HepG2 (cell line): Measurements from ENCODE around the gene LZTS2. TPM values are rescaled to one million over a fixed set of nuclear protein-coding genes. Genes with fewer than 3 reads are reported as not detected.

Experiments
- ATAC-seq: fragments of 200-7000 bp; cut with Tn5 transposase; 3 replicates; pipeline ENCODE4 v1.9.1; 2020; ENCODE audit warnings: mild to moderate bottlenecking, moderate library complexity
- BruUV-seq: library from RNA; stranded (reverse); fragments of 400-500 nt; replicated peaks from 2 replicates; lab custom pipeline; 2021; lab: Mats Ljungman, UMichigan
- CTCF ChIA-PET: fragments of 300-600 bp; formaldehyde crosslinking; extraction: SDS; loops from one replicate; lab custom pipeline; 2021; ENCODE audit warnings: low total read pairs, inconsistent platforms, low intra/inter-chr PET ratio; lab: Yijun Ruan, JAX
- POLR2A ChIA-PET: fragments of 350-600 bp; sonication (Branson Sonifier 250); formaldehyde crosslinking; loops from one replicate; lab custom pipeline; 2020; ENCODE audit warnings: antibody characterized with exemption, inconsistent platforms; lab: Yijun Ruan, JAX
- DNase-seq: peaks from one replicate; pipeline ENCODE4 v3.0.0-alpha.2; 2015; ENCODE audit warnings: low spot score
- FAIRE-seq: peaks from 3 replicates; lab custom pipeline; 2011; peaks lifted over from hg19 to GRCh38; lab: Jason Lieb, UNC
- H2AFZ ChIP-seq: one replicate; pipeline ENCODE4 v1.6.1; 2011; ENCODE audit warnings: low read length, inconsistent platforms
- H3K27ac ChIP-seq: fragments of 300-600 bp; 3 replicates; pipeline ENCODE4 v1.8.0; 2011; ENCODE audit warnings: mixed run types, mild to moderate bottlenecking, mixed read lengths, low read length, inconsistent platforms; ENCODE audit not compliant: insufficient read depth; ENCODE audit errors: extremely low read length
- H3K27me3 ChIP-seq, 2 experiments: fragments of 200-600 bp in 1 of 2; 2 replicates in 1 of 2; 3 replicates in 1 of 2; pipeline versions ENCODE4 v1.6.0 to v1.8.0; 2011; ENCODE audit warnings: low read length in 2 of 2, mild to moderate bottlenecking in 2 of 2, moderate library complexity in 2 of 2, inconsistent platforms in 1 of 2; ENCODE audit not compliant: insufficient read depth in 2 of 2, control insufficient read depth in 1 of 2
- H3K36me3 ChIP-seq, 2 experiments: fragments of 200-600 bp in 1 of 2; replicated peaks in 1 of 2; 2 replicates in 1 of 2; 3 replicates in 1 of 2; pipeline versions ENCODE4 v1.5.1 to v1.8.0; 2011; ENCODE audit warnings: low read length in 2 of 2, inconsistent platforms in 1 of 2; ENCODE audit not compliant: insufficient read depth in 2 of 2, control insufficient read depth in 1 of 2
- H3K4me1 ChIP-seq: 2 replicates; pipeline ENCODE4 v1.5.1; 2012; ENCODE audit warnings: low read length, inconsistent platforms; ENCODE audit not compliant: insufficient read depth
- H3K4me2 ChIP-seq: 2 replicates; pipeline ENCODE4 v1.6.0; 2011; ENCODE audit warnings: low read depth, low read length, inconsistent platforms
- H3K4me3 ChIP-seq, 3 experiments: fragments of 200-600 bp in 1 of 3; sonication (generic), shearing (Covaris generic) in 1 of 3; replicated peaks in 1 of 3; 2 replicates each; pipeline ENCODE4 v1.5.1; 2011 to 2016; ENCODE audit warnings: low read length in 3 of 3, inconsistent platforms in 2 of 3, low read depth in 2 of 3, mild to moderate bottlenecking in 2 of 3, control low read depth in 1 of 3, mixed read lengths in 1 of 3; ENCODE audit not compliant: insufficient read depth in 1 of 3
- H3K79me2 ChIP-seq: one replicate; pipeline ENCODE4 v1.6.1; 2011; ENCODE audit warnings: low read length, inconsistent platforms; ENCODE audit not compliant: insufficient read depth
- H3K9ac ChIP-seq: 2 replicates; pipeline ENCODE4 v1.6.0; 2011; ENCODE audit warnings: mild to moderate bottlenecking, low read depth, low read length, inconsistent platforms; ENCODE audit not compliant: insufficient read depth
- H3K9me3 ChIP-seq: 2 replicates; pipeline ENCODE4 v1.5.1; 2012; ENCODE audit warnings: mild to moderate bottlenecking, low read length
- H4K20me1 ChIP-seq: 2 replicates; pipeline ENCODE4 v1.6.0; 2011; ENCODE audit warnings: inconsistent platforms, mild to moderate bottlenecking, low read length, moderate library complexity; ENCODE audit not compliant: insufficient read depth
- HNF4A ChIP-seq: sonication (generic); formaldehyde crosslinking; IDR thresholded peaks from 2 replicates; pipeline ENCODE4 v1.4.0; 2020; ENCODE audit warnings: missing genetic modification reagents
- NCOR1 ChIP-seq: fragments of 200-600 bp; sonication (generic); IDR thresholded peaks from 2 replicates; pipeline ENCODE4 v1.7.0; 2017; ENCODE audit warnings: antibody characterized with exemption, low read length, borderline replicate concordance
- NFIC ChIP-seq: IDR thresholded peaks from 2 replicates; pipeline ENCODE4 v1.6.1; 2012; ENCODE audit warnings: mild to moderate bottlenecking, low read length, inconsistent platforms
- ZBTB14 ChIP-seq: sonication (generic); formaldehyde crosslinking; IDR thresholded peaks from 2 replicates; pipeline ENCODE4 v1.4.0; 2020; ENCODE audit warnings: missing genetic modification reagents
- ZNF205 ChIP-seq: IDR thresholded peaks from 2 replicates; pipeline ENCODE4 v1.6.1; 2018; ENCODE audit warnings: missing biosample characterization, missing genetic modification reagents
- WGBS: methylation state at CpG from one replicate; pipeline ENCODE4 v1.1.6; 2017; ENCODE audit warnings: low lambda C conversion rate; 5-methylcytosine and 5-hydroxymethylcytosine counted together
- in situ Hi-C: cut with HindIII; loops from 2 replicates; pipeline ENCODE4 v1.10.0; 2017; ENCODE audit warnings: low pct_unique_long_range_greater_than_20kb; ENCODE audit not compliant: extremely low pct_ligation_motif_present
- intact Hi-C: fragments of 100-400 bp; cut with micrococcal nuclease; formaldehyde crosslinking; loops from one replicate; pipeline ENCODE4 v1.10.0; 2022; ENCODE audit not compliant: unreplicated experiment
- polyA plus RNA-seq, 8 experiments: library from polyadenylated mRNA; depleted of rRNA in 3 of 8; stranded (reverse) in 7 of 8; unstranded in 1 of 8; fragments of >200 nt; fragmentation: Illumina TruSeq in 4 of 8; extraction: Trizol in 4 of 8; gene quantifications; 2 replicates each; pipeline versions ENCODE4 v1.2.1 to v1.2.3, GENCODE V29; 2011 to 2016; ENCODE audit warnings: low read depth in 4 of 8, missing spikeins in 1 of 8, mixed read lengths in 1 of 8; ENCODE audit not compliant: insufficient read depth in 1 of 8
- total RNA-seq, 5 experiments: library from RNA; depleted of rRNA; stranded (reverse); fragments of >200 nt; fragmentation: Illumina TruSeq; extraction: Trizol; gene quantifications; 2 replicates each; pipeline ENCODE4 v1.2.3, GENCODE V29; 2016; ENCODE audit warnings: low read depth in 1 of 5

LZTS2 gene
- total and polyA plus RNA-seq, 2 of the 13 experiments (the other 11 are each of a cell fraction or from before 2014, with no cell fraction given): 43.6 to 65.6 TPM

GRCh38 chr10:100962351-100963080 lies 37.1 kb upstream of the LZTS2 start (continued):
- TF ChIP-seq ZBTB14 (CRISPR knock-in tag): no peak
- TF ChIP-seq, all 625 proteins: peak for 0

GRCh38 chr10:100963826-100964225 lies 35.8 kb upstream of the LZTS2 start:
- ChIA-PET CTCF (no interaction called here), POLR2A (interaction anchor here (0.8 to 12.6 kb wide), 2 partner anchors 28 to 82 kb away, joined by 3 to 277 read pairs; partner anchors contain the start of genes LZTS2, MRPL43 and TWNK)
- intact Hi-C loops: no loop called here
- Histone ChIP-seq H3K36me3 (peaks cover 0 to 31% of the 10 kb centered on the region in 2 experiments; a peak in 3 of 5 replicates), H3K4me3 (no peak overlapping the region), H3K27ac (peak overlapping the region; percentile 36), H3K27me3 (no peaks in the 10 kb centered on the region; a peak in 1 of 5 replicates), H4K20me1 (no peaks in the 10 kb centered on the region; the same call in 1 of the 2 replicates), H2AFZ (no peak overlapping the region), H3K4me2 (peak overlapping the region; percentile 37), H3K9ac (no peak overlapping the region), H3K79me2 (peaks cover 8% of the 10 kb centered on the region), H3K4me1 (peaks cover 65% of the 10 kb centered on the region), H3K9me3 (no peaks in the 10 kb centered on the region)
- FAIRE-seq (no peak), DNase-seq (no peak), ATAC-seq (no peak)
- WGBS: 82% methylated on average over 1 of the region's 1 CpG
- peak; percentile 55 for TF ChIP-seq HNF4A (CRISPR knock-in tag)
- no peak for TF ChIP-seq NFIC
- peak; percentile 31; the same call in 1 of the 2 replicates for TF ChIP-seq NCOR1
- no peak for TF ChIP-seq ZNF205
- in situ Hi-C loops: no loop called here
- BruUV-seq: no TSS peak
